Activated naive CD8-positive, alpha-beta T cell treated with anti-CD3 and anti-CD28 coated beads, Interleukin-2, amount 50 U/mL, for 24 hours (primary cell): ENCODE measurements around the gene PSAP.

ENCODE experiments used
- ATAC-seq: fragments of 150-1000 bp; cut with Tn5 transposase; one replicate; pipeline ENCODE4 v1.10.0; 2021
- DNase-seq: peaks from one replicate; pipeline ENCODE4 v3.0.0; 2021
- H3K27ac Mint-ChIP-seq: one replicate; pipeline ENCODE4 v1.8.0; 2021; ENCODE audit warnings: mild to moderate bottlenecking, mixed read lengths
- H3K27me3 Mint-ChIP-seq: one replicate; pipeline ENCODE4 v1.8.0; 2021; ENCODE audit warnings: mixed read lengths
- H3K36me3 Mint-ChIP-seq: one replicate; pipeline ENCODE4 v1.8.0; 2021; ENCODE audit warnings: low read depth, mixed read lengths
- H3K4me1 Mint-ChIP-seq: one replicate; pipeline ENCODE4 v1.8.0; 2021; ENCODE audit warnings: mixed read lengths
- H3K4me3 Mint-ChIP-seq: one replicate; pipeline ENCODE4 v1.8.0; 2021; ENCODE audit warnings: mild to moderate bottlenecking, moderate library complexity, mixed read lengths
- H3K9me3 Mint-ChIP-seq: one replicate; pipeline ENCODE4 v1.8.0; 2021; ENCODE audit warnings: mixed read lengths

PSAP gene

DNA sequence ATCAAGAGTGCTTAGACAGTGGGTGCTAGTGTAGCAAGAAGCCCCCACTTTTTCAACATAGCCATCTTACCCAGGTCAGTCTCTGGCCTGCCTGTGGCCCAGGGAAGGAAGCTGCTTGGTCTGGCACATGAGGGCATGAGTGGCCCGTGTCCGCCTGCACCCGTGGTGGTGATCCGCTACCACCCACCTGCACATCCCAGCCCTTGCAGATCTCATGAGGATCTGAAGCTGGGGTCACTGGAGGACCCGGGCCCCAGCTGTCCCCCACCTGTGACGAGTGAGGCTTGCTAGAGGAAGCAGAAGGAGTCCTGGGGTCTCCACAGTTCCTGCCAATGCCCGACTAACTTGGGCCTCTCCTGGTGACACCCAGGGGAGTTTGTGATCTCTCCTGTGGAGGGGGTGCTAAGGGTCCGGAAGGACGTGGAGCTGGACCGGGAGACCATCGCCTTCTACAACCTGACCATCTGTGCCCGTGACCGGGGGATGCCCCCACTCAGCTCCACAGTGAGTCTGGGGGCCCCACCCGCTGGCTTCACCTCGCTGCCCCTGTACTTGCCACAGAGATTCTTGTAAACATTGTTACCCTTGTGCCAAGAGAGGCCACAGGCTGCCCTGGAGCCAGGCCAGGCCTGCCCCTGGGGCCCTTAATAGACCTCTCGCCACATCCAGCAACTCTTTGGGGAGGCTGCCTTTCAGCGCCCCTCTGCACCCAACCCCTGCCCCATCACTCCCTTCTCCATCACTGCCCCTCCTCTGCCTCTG lies 67.0 kb downstream of the PSAP start:
- Mint-ChIP-seq H3K4me1 (peaks cover 2% of the 10 kb centered on the region), H3K27me3 (no peaks in the 10 kb centered on the region), H3K4me3 (no peak overlapping the region), H3K9me3 (no peaks in the 10 kb centered on the region), H3K36me3 (no peaks in the 10 kb centered on the region), H3K27ac (no peak overlapping the region)
- no peak for DNase-seq
- ATAC-seq, result no peak

DNA sequence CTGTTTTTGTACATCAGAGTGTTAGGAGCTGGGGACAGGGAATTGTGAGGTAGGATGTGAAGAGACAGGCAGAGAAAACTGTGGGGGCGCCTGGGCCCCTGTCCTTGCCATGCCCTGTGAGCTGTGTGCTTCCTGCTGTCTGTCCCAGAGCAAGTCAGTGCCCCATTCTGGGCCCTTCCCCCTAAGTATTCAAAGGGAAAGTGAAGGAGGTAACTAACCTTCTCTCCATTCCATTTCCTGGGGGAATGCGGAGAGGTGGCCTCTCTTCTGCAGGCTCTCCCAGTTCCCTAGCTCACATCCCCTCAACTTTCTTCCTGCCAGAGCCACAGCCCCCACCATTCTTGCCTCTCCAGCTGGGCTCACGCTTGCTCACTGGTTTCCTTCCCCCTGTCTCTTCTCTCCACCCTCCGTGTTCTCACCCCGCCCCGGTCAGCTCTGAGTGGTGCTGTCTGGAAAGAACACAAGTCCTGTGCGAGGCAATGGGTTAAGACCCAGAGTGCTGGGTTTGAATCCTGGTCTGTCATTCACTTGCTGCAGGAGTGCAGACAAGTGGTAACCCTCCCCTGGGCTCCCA lies 68.0 kb downstream of the PSAP start:
- DNase-seq (no peak), ATAC-seq (no peak)
- no peak overlapping the region for H3K27ac Mint-ChIP-seq
- H3K4me3 Mint-ChIP-seq, result no peak overlapping the region
- H3K9me3 Mint-ChIP-seq, result no peaks in the 10 kb centered on the region
- no peaks in the 10 kb centered on the region for H3K36me3 Mint-ChIP-seq
- peaks cover 2% of the 10 kb centered on the region for H3K4me1 Mint-ChIP-seq
- no peaks in the 10 kb centered on the region for H3K27me3 Mint-ChIP-seq

DNA sequence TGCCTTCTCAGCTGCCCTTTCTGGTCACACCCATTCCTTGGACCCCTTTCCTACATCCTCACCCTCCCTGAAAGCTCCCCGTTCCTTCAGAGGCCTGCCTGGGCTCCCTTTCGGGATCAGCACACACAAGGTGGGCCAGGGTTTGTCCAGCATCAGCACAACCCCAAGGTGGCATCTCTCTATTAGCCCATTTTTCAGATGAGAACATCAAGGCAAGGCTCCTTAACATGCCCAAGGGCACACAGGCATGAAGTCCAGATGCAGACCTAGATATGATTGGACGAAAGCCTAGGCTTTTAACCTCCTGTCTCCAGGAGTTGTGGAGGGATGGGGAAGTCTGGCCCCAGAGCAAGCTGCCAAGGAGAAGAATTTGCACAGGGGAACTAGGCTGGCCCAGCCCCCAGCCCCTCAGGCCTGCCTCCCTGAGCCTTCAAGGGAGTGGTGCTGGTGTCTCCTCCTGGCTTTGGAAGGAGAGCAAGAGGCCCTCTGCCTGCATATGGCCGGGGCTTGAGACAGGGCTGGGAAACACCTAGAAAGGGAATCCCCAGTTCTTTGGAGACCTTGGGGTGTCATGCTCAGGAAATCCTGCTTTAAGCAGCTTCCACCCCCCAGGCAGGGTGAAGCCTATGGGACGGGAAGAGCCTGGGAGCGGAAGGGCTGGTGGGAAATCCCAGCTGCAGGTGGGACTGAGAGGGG lies 68.7 kb downstream of the PSAP start:
- ATAC-seq, result no peak
- Mint-ChIP-seq H3K4me3 (no peak overlapping the region), H3K9me3 (peaks cover 3% of the 10 kb centered on the region), H3K4me1 (peaks cover 3% of the 10 kb centered on the region), H3K36me3 (no peaks in the 10 kb centered on the region), H3K27ac (no peak overlapping the region), H3K27me3 (no peaks in the 10 kb centered on the region)
- no peak for DNase-seq

DNA sequence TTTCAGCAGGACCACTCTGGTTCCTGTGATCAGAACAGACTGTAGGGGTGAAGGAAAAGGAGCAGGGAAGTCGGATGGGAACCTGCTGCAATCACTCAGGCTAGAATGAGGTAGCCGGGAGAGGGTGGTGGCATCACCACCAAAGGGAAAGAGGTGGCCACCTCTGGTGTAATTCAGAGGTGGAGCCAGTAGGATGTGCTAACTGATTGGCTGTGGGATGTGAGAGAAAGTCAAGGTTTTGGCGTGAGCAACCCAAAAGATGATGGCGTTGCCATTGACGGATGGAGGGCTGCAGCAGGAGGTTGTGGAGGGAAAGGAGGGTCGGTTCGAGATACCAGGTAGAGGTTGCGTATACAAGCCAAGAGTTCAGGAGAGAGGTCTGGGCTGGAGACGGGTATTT lies 70.3 kb downstream of the PSAP start:
- no peaks in the 10 kb centered on the region for H3K36me3 Mint-ChIP-seq
- ATAC-seq (no peak), DNase-seq (no peak)
- no peak overlapping the region for H3K27ac Mint-ChIP-seq
- H3K4me3 Mint-ChIP-seq, result no peak overlapping the region
- H3K4me1 Mint-ChIP-seq, result peaks cover 17% of the 10 kb centered on the region
- H3K9me3 Mint-ChIP-seq, result peaks cover 4% of the 10 kb centered on the region
- H3K27me3 Mint-ChIP-seq, result no peaks in the 10 kb centered on the region

DNA sequence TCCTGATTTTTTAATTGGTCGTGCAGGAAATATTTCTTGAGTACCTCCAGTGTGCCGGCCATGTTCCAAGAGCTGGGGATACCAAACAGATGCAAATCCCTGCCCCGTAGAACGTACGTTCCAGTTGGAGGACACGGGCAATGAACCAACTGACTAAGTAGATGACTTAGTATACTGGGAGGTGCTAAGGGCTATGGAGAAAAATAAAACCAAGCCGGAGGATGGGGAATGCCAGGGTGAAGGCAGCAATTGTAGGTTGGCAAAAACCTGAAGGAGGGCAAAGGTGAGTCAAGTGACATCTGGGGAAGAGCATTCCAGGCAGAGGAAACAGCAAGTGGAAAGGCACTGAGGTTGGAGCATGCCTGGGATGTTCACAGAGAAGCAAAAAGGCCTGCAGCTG lies 70.9 kb downstream of the PSAP start:
- DNase-seq (no peak), ATAC-seq (no peak)
- Mint-ChIP-seq H3K36me3 (no peaks in the 10 kb centered on the region), H3K27me3 (no peaks in the 10 kb centered on the region), H3K4me1 (peaks cover 23% of the 10 kb centered on the region), H3K4me3 (no peak overlapping the region), H3K27ac (no peak overlapping the region), H3K9me3 (peaks cover 4% of the 10 kb centered on the region)

GRCh38 chr10:71779641-71780040 lies 71.4 kb downstream of the PSAP start:
- H3K9me3 Mint-ChIP-seq, result peaks cover 4% of the 10 kb centered on the region
- ATAC-seq, result no peak
- no peaks in the 10 kb centered on the region for H3K36me3 Mint-ChIP-seq
- H3K27ac Mint-ChIP-seq, result no peak overlapping the region
- H3K4me3 Mint-ChIP-seq, result no peak overlapping the region
- peaks cover 28% of the 10 kb centered on the region for H3K4me1 Mint-ChIP-seq
- no peak for DNase-seq
- no peaks in the 10 kb centered on the region for H3K27me3 Mint-ChIP-seq

DNA sequence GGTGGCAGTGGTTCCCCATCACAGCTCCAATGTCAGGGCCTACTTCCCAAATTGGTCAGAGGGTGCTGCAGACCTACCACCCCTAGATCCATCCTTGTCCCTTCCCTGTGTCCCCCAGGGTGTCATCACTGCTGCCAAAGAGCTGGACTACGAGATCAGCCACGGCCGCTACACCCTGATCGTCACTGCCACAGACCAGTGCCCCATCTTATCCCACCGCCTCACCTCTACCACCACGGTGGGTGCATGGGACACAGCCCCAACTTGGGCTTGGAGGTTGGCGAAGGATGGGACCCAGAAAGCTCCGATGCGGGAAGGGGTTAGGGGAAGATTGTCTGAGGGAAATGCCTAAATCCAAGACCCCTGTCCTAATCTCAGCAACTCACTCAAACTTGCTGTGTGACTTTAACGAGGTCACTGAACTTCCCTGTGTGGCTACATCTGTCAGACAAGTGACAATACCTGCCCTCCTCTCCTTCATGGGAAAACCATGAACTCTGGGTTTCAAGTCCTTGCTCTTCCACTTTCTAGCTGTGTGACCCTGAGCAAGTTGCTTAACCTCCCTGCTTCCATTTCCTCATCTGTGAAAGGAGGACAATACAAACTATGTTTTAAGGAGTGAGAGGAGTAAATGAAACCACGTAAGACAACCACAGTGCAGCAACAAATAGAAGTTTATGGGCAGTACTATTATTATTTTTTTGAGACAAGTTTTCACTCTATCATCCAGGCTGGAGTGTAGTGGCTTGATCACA lies 72.8 kb downstream of the PSAP start:
- DNase-seq (no peak), ATAC-seq (no peak)
- H3K4me1 Mint-ChIP-seq, result peaks cover 40% of the 10 kb centered on the region
- H3K4me3 Mint-ChIP-seq, result no peak overlapping the region
- no peak overlapping the region for H3K27ac Mint-ChIP-seq
- peaks cover 4% of the 10 kb centered on the region for H3K9me3 Mint-ChIP-seq
- H3K27me3 Mint-ChIP-seq, result no peaks in the 10 kb centered on the region
- H3K36me3 Mint-ChIP-seq, result no peaks in the 10 kb centered on the region

DNA sequence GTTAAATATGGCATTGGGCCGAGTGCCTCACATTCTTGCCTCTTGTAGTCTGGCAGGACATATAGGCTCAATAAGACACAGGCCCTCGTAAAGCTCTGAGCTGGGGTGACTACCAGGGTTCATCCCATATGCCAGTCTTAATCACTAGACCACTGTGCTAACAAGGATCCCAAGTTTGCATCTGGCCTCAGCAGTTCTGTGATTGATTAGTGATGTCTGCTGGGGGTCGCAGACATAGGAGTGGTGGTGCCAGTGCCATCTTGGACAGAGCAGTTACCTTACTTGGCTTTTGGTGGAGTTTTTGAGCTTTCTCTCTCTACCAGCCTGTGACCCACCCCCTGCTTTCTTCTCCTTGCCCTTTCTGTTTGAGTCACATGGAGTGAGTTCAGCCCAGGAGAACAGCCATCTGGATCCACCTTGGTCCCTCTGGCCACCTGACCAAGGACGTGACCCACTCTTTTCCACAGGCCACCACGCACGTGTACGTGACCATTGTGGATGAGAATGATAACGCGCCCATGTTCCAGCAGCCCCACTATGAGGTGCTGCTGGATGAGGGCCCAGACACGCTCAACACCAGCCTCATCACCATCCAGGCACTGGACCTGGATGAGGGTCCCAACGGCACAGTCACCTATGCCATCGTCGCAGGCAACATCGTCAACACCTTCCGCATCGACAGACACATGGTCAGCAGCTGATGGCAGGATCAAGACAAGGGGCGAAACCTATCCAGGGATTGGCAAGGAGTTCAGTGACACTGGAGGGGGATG lies 73.7 kb downstream of the PSAP start:
- Mint-ChIP-seq H3K9me3 (peaks cover 4% of the 10 kb centered on the region), H3K27ac (no peak overlapping the region), H3K36me3 (no peaks in the 10 kb centered on the region), H3K4me3 (no peak overlapping the region), H3K27me3 (no peaks in the 10 kb centered on the region), H3K4me1 (peaks cover 39% of the 10 kb centered on the region)
- ATAC-seq (no peak), DNase-seq (no peak)

DNA sequence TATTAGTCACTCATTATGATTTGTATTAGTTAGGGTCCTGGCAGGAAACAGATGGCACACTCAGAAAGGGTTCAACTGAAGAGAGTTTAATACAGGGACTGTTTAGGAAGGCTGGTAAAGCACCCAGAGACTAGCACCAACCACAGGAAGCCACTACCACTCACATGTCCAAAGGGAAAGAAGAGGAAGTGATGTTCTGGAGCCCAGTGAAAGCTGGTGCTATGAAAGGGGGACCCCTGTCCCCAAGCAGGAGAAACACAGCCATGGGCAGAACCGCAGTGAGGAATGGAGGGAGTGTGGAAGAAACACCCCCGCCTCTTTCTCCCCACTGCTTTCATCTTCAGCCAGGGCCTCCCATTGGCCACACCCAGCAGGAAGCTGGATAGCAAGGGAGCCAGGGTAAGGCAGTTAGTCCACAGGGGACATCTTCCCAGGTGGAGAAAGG lies 74.5 kb downstream of the PSAP start:
- Mint-ChIP-seq H3K27ac (peak overlapping the region; percentile 36), H3K4me1 (peaks cover 48% of the 10 kb centered on the region), H3K9me3 (peaks cover 4% of the 10 kb centered on the region), H3K27me3 (no peaks in the 10 kb centered on the region), H3K4me3 (no peak overlapping the region), H3K36me3 (peaks cover 7% of the 10 kb centered on the region)
- ATAC-seq (no peak), DNase-seq (no peak)

DNA sequence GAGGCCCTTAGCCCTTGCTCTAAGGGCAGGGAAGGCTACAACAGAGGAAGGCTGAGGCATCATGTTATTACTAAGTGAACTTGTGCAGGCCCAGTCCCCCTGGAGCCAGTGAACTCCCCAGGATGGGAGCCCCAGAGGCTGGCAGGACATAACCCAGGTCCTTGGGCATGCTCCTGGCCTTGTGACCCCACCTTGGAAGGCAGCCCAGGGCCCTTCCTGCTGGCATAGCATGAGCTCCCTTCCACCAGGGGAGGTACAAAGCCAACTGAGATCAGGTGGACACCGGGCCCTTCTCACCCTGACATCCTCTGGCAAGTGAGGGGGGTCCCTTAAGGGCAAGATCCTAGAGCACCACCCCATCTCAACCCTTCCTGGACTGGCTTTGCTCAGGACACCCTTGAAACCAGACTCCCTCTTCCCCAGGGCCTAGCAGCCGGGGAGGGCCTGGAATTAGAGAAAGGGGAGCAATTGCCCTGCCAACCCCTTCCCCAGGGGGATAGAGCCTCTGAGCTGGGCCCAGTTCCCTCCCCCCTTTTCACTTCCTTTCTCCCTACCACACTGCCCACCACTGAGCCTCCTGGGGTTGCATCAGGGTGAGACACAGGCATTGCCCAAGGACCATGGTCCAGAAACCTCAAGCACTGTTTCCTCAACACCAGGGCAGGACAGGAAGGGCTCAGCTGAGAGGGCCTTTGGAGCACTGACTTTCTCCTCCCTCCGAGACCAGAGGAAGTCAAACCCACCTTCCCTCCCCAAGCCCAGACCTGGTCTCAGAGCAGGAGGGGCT lies 75.9 kb downstream of the PSAP start:
- DNase-seq (no peak), ATAC-seq (no peak)
- Mint-ChIP-seq H3K9me3 (peaks cover 4% of the 10 kb centered on the region), H3K27ac (peak overlapping the region; percentile 89), H3K36me3 (peaks cover 12% of the 10 kb centered on the region), H3K4me3 (peak overlapping the region; percentile 87), H3K27me3 (no peaks in the 10 kb centered on the region), H3K4me1 (peaks cover 62% of the 10 kb centered on the region)

DNA sequence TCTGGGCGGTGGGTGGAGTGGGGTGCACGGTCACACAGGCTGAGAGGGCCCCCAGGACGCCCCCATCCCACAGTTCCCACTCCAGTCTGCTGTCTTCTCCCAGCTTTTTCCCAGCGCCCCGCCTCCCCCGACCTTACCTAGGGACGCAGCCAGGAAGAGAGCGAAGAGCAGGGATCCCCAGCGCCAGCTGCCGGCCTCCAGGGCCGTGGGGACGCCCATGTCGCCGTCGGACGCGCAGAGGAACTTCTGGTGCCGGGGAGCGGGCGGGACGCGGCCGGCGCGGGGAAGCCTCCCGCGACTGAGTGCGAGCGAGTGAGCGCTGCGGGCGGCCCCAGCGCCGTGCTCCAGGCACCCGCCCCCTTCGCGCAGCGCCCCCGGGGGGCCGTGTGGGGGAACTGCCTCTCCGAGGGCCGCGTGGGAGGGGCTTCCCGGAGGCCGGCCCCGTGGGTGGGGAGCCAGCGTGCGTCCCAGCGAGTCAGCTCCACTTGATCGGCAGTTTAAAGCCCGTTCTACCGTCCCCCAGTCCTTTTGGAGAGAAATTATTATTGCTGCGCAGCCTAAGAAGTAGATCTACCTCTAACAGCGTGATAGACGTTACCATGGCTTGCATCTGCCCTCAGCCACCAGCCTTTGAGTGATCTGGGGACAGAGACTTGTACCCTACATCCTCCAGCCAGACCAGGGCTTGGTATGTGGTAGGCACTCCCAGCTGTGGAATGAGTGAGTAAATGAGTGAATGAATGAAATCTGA lies 77.7 kb downstream of the PSAP start, which contains the start of gene VSIR:
Gene VSIR, minus strand, starts transcription at position 300 of the 751 bp plus-strand sequence. Its CDS starts 81 bp downstream, at position 219.
- Mint-ChIP-seq H3K4me1 (peaks cover 75% of the 10 kb centered on the region), H3K27me3 (no peaks in the 10 kb centered on the region), H3K36me3 (peaks cover 24% of the 10 kb centered on the region), H3K9me3 (peaks cover 4% of the 10 kb centered on the region), H3K27ac (peak within 1 kb of the TSS; percentile 95), H3K4me3 (peak within 1 kb of the TSS; percentile 87)
- peak; percentile 55 for ATAC-seq
- peak; percentile 97 for DNase-seq

DNA sequence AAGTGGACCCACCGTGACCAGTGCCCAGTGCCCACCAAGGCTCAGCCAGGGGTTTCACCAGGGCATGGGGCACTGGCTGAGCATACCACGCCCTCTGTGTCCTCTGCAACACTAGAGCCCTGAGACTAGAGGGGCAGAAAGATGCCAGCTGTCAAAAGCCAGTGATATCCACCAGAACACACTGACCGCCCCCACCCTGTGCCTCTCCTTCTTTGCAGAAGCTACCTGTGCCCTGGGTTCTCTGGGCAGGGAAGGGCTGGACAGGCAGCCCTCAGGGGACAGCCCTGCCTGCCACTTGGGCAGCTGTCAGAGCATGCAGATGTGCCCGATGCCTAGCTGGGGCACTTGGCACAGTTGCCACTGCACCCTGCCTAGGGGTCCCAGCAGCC lies 78.2 kb downstream of the PSAP start:
- peaks cover 81% of the 10 kb centered on the region for H3K4me1 Mint-ChIP-seq
- ATAC-seq (no peak), DNase-seq (no peak)
- peak overlapping the region; percentile 87 for H3K4me3 Mint-ChIP-seq
- peaks cover 4% of the 10 kb centered on the region for H3K9me3 Mint-ChIP-seq
- peaks cover 28% of the 10 kb centered on the region for H3K36me3 Mint-ChIP-seq
- no peaks in the 10 kb centered on the region for H3K27me3 Mint-ChIP-seq
- H3K27ac Mint-ChIP-seq, result peak overlapping the region; percentile 95
